ENCODE measurements around the gene MAPK8IP3.
"Not testable (repeated sequence)": the region's sequence is repeated elsewhere in the genome, so short reads cannot be mapped to it uniquely, and the experiment has no call there.

MAPK8IP3 gene

GRCh38 chr16:1713933-1714332 is 7.9 kb downstream of the MAPK8IP3 start:
- no peak for DNase-seq

- DNase-seq, result no peak
Measured at GRCh38 chr16:1715220-1715619, 9.2 kb downstream of the MAPK8IP3 start.

- not testable (repeated sequence) for DNase-seq
Measured at GRCh38 chr16:1718236-1718635, 12.2 kb downstream of the MAPK8IP3 start.

GRCh38 chr16:1719559-1720229 is 13.7 kb downstream of the MAPK8IP3 start:
- not testable (repeated sequence) for DNase-seq

- DNase-seq, result no peak
Measured at GRCh38 chr16:1721372-1721771, 15.4 kb downstream of the MAPK8IP3 start.

GRCh38 chr16:1723450-1724147 is 17.6 kb downstream of the MAPK8IP3 start:
- DNase-seq, result no peak

GRCh38 chr16:1724491-1724890 is 18.5 kb downstream of the MAPK8IP3 start:
- no peak for DNase-seq

- no peak for DNase-seq
Measured at GRCh38 chr16:1726661-1727502, 20.9 kb downstream of the MAPK8IP3 start.

GRCh38 chr16:1727651-1728624 is 21.9 kb downstream of the MAPK8IP3 start:
- no peak for DNase-seq

GRCh38 chr16:1729026-1729425 is 23.0 kb downstream of the MAPK8IP3 start:
- DNase-seq, result no peak

- DNase-seq, result no peak
Measured at GRCh38 chr16:1729445-1729844, 23.4 kb downstream of the MAPK8IP3 start.

GRCh38 chr16:1731073-1731472 is 25.1 kb downstream of the MAPK8IP3 start:
- DNase-seq, result no peak

GRCh38 chr16:1731603-1732002 is 25.6 kb downstream of the MAPK8IP3 start:
- no peak for DNase-seq

- DNase-seq, result no peak
Measured at GRCh38 chr16:1732071-1732470, 26.1 kb downstream of the MAPK8IP3 start.

- DNase-seq, result not testable (repeated sequence)
Measured at GRCh38 chr16:1732551-1732987, 26.6 kb downstream of the MAPK8IP3 start.

GRCh38 chr16:1734123-1734522 is 28.1 kb downstream of the MAPK8IP3 start:
- DNase-seq, result no peak

GRCh38 chr16:1734816-1735215 is 28.8 kb downstream of the MAPK8IP3 start:
- no peak for DNase-seq

- no peak for DNase-seq
Measured at GRCh38 chr16:1740234-1740633, 34.2 kb downstream of the MAPK8IP3 start.

- DNase-seq, result no peak
Measured at GRCh38 chr16:1740781-1741490, 34.9 kb downstream of the MAPK8IP3 start.

GRCh38 chr16:1741553-1742165 is 35.7 kb downstream of the MAPK8IP3 start:
- no peak for DNase-seq

All from SIG-M5 (cell line).